Lower lobe of right lung (tissue), 2 donors: ENCODE results near the gene FGF6. TPM values are rescaled to one million over a fixed set of nuclear protein-coding genes. Genes with fewer than 3 reads are reported as not detected.
"Not testable (repeated sequence)": the region's sequence is repeated elsewhere in the genome, so short reads cannot be mapped to it uniquely, and the experiment has no call there.

Source experiments
- ATAC-seq, 2 donors: fragments of 200-7000 bp; cut with Tn5 transposase; one replicate each; pipeline ENCODE4 v1.9.1; 2020 to 2022; ENCODE audit warnings: mild to moderate bottlenecking in 2 of 2, moderate library complexity in 2 of 2
- DNase-seq: peaks from one replicate; pipeline ENCODE4 v3.0.0-alpha.2; 2020
- H3K27ac ChIP-seq: fragments of 200-600 bp; one replicate; pipeline ENCODE4 v1.8.0; 2022
- H3K27me3 ChIP-seq: fragments of 200-600 bp; one replicate; pipeline ENCODE4 v1.8.0; 2022; ENCODE audit warnings: low read depth
- H3K36me3 ChIP-seq: fragments of 200-600 bp; one replicate; pipeline ENCODE4 v1.8.0; 2022; ENCODE audit warnings: mild to moderate bottlenecking
- H3K4me1 ChIP-seq: fragments of 200-600 bp; one replicate; pipeline ENCODE4 v1.8.0; 2022
- H3K4me3 ChIP-seq: fragments of 200-600 bp; one replicate; pipeline ENCODE4 v1.8.0; 2022; ENCODE audit warnings: mild to moderate bottlenecking
- H3K9me3 ChIP-seq: fragments of 200-600 bp; one replicate; pipeline ENCODE4 v1.8.0; 2022
- CTCF ChIP-seq: fragments of 200-600 bp; IDR thresholded peaks from one replicate; pipeline ENCODE4 v1.8.0; 2022; ENCODE audit warnings: antibody characterized with exemption, mild to moderate bottlenecking
- intact Hi-C: fragments of 100-400 bp; cut with DNase I; formaldehyde crosslinking; loops from one replicate; pipeline ENCODE4 v1.11.0; 2022
- total RNA-seq: library from RNA; stranded (reverse); fragmentation: NEBNext Ultra II Directional; extraction: Animal tissue kit (Norgen Biotek cat#: 25700); gene quantifications from one replicate; pipeline ENCODE4 v1.2.1, GENCODE V29; 2021
- donor health status: DM: no; HTN: yes; CAD: no; lungs with severe emphysema.

Gene FGF6
- total RNA-seq, 1 donor from 2014 or later: not detected

GRCh38 chr12:4471256-4471655 is 25.6 kb upstream of the FGF6 start:
- no peak for TF ChIP-seq CTCF
- Histone ChIP-seq H3K27me3 (no peaks in the 10 kb centered on the region), H3K27ac (no peak overlapping the region), H3K4me1 (no peaks in the 10 kb centered on the region), H3K36me3 (no peaks in the 10 kb centered on the region), H3K4me3 (no peak overlapping the region), H3K9me3 (no peaks in the 10 kb centered on the region)
- ATAC-seq (no peak), DNase-seq (no peak)
- intact Hi-C loops: no loop called here

- H3K4me1 ChIP-seq: no peaks in the 10 kb centered on the region
- ATAC-seq (no peak), DNase-seq (no peak)
- H3K36me3 ChIP-seq: no peaks in the 10 kb centered on the region
- no peaks in the 10 kb centered on the region for H3K27me3 ChIP-seq
- no peaks in the 10 kb centered on the region for H3K9me3 ChIP-seq
- intact Hi-C loops: no loop called here
- TF ChIP-seq CTCF: no peak
- no peak overlapping the region for H3K4me3 ChIP-seq
- no peak overlapping the region for H3K27ac ChIP-seq
These were observed 23.4 kb upstream of the FGF6 start for GRCh38 chr12:4468994-4469393.

GRCh38 chr12:4460761-4461160 is 15.1 kb upstream of the FGF6 start:
- intact Hi-C loops: no loop called here
- TF ChIP-seq CTCF: no peak
- no peak for ATAC-seq

GRCh38 chr12:4455849-4456248 is 10.2 kb upstream of the FGF6 start:
- H3K4me1 ChIP-seq, ATAC-seq, H3K27me3 ChIP-seq, H3K4me3 ChIP-seq, DNase-seq, H3K9me3 ChIP-seq, H3K27ac ChIP-seq, H3K36me3 ChIP-seq, intact Hi-C loops: not testable (repeated sequence)

More at GRCh38 chr12:4460761-4461160, 15.1 kb upstream of the FGF6 start:
- DNase-seq: no peak
- Histone ChIP-seq H3K27me3 (no peaks in the 10 kb centered on the region), H3K4me1 (no peaks in the 10 kb centered on the region), H3K9me3 (no peaks in the 10 kb centered on the region), H3K27ac (no peak overlapping the region), H3K4me3 (no peak overlapping the region), H3K36me3 (no peaks in the 10 kb centered on the region)

- H3K4me1 ChIP-seq: no peaks in the 10 kb centered on the region
- no peaks in the 10 kb centered on the region for H3K36me3 ChIP-seq
- H3K27me3 ChIP-seq: no peaks in the 10 kb centered on the region
- H3K9me3 ChIP-seq: no peaks in the 10 kb centered on the region
- ATAC-seq (no peak), DNase-seq (no peak)
- no peak overlapping the region for H3K4me3 ChIP-seq
- intact Hi-C loops: no loop called here
- no peak for TF ChIP-seq CTCF
- H3K27ac ChIP-seq: no peak overlapping the region
These were observed 8.8 kb upstream of the FGF6 start for GRCh38 chr12:4454315-4454860.

- Histone ChIP-seq H3K27me3 (peaks cover 5% of the 10 kb centered on the region), H3K4me1 (no peaks in the 10 kb centered on the region), H3K36me3 (no peaks in the 10 kb centered on the region), H3K9me3 (no peaks in the 10 kb centered on the region), H3K4me3 (no peak overlapping the region), H3K27ac (no peak overlapping the region)
- ATAC-seq (no peak), DNase-seq (no peak)
- TF ChIP-seq CTCF: no peak
- intact Hi-C loops: no loop called here
These were observed 6.1 kb upstream of the FGF6 start for GRCh38 chr12:4451694-4452093.
